SK-N-SH treated with all-trans-retinoic acid at 6 μM for 48 hours (cell line): ENCODE results near the gene GDPD4.

Source experiments
- ARNTL ChIP-seq: fragments of 450-650 bp; formaldehyde crosslinking; IDR thresholded peaks from 2 replicates; pipeline ENCODE4 v1.5.0; 2020; ENCODE audit warnings: low read depth, mild to moderate bottlenecking, moderate library complexity, borderline replicate concordance
- CSDC2 ChIP-seq: fragments of 250-450 bp; sonication (Bioruptor Pico); IDR thresholded peaks from 2 replicates; pipeline ENCODE4 v1.5.0; 2020; ENCODE audit warnings: mild to moderate bottlenecking, moderate library complexity
- ZFP30 ChIP-seq: fragments of 450-650 bp; formaldehyde crosslinking; IDR thresholded peaks from 2 replicates; pipeline ENCODE4 v1.5.0; 2022; ENCODE audit warnings: mild to moderate bottlenecking, moderate library complexity

- TF ChIP-seq CSDC2 (CRISPR knock-in tag): no peak
- TF ChIP-seq ARNTL (CRISPR knock-in tag): no peak
- TF ChIP-seq ZFP30 (CRISPR knock-in tag): no peak
These were observed 109.5 kb downstream of the GDPD4 start for GRCh38 chr11:77191823-77192495.
